HuH-7 (cell line): ENCODE measurements around the gene SLC17A4.

Experiments used
- DNase-seq: peaks from one replicate; pipeline ENCODE4 v3.0.0; 2011; ENCODE audit warnings: low spot score

SLC17A4 gene

GRCh38 chr6:25821341-25821740 is 66.8 kb downstream of the SLC17A4 start:
- no peak for DNase-seq

DNA sequence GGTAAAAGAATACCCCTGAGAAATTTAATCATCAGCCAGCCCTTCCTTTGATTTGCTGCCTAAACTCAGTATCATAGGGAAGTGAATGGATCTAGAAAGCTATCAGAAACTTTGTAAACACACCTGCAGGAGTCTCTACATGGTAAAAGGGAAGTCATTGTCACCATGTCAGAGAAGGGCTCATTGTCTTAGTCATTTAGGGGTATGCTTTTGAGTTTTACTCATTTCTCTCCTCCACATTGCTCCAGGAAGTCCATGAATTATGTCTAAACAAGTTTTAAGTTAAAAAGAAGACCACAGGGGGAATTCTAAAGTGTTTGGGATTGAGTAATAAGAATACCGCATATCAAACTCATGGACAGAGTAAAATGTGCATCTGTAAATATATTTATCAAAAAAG is 74.8 kb downstream of the SLC17A4 start:
- no peak for DNase-seq

GRCh38 chr6:25830458-25830857 is 75.9 kb downstream of the SLC17A4 start:
- no peak for DNase-seq
